ENCODE data around the gene KRT73. TPM values are rescaled to one million over a fixed set of nuclear protein-coding genes. Genes with fewer than 3 reads are reported as not detected.

Gene KRT73
- total and polyA plus RNA-seq, 3 experiments from 2014 or later: 0.13 to 0.24 TPM; not detected in 1

DNA sequence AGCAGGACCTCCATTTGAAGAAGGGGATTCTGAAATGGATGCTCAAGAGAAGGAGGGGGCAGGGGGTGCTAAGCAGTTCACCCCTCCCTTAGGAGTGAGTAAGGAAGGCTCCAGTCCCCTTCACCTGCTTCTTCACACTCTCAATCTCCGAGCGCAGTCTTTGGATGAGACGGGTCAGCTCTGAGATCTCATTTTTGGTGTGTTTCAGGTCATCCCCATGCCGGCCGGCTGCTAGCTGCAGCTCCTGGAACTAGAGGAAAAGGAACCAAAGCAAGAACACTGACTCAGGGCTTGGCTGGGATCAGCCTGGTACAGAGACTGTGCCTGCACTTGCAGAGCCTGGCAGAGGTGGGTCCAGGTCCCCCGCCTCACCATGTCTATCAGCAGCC, 7.3 kb downstream of the KRT73 start:
- CTCF ChIA-PET: interaction anchor here (1.2 to 2.1 kb wide), 4 partner anchors 25 to 268 kb away, joined by 3 to 7 read pairs (median 4); no protein-coding TSS in a partner anchor
- POLR2A ChIA-PET: interaction anchor here (0.7 kb wide), 1 partner anchor 257 kb away, joined by 6 read pairs; no protein-coding TSS in a partner anchor
- peak overlapping the region in 4 of 7 donors; percentile 5 to 73 (median 61) for H3K4me3 Mint-ChIP-seq
- Histone ChIP-seq H3K4me1 (ENCODE audit: insufficient read depth, low read length) (peaks cover 98% of the 10 kb centered on the region), H3K27me3 (ENCODE audit: insufficient read depth, low read length, poor library complexity, severe bottlenecking) (no peaks in the 10 kb centered on the region), H3K4me3 (ENCODE audit: low read length) (peak overlapping the region; percentile 42), H3K36me3 (ENCODE audit: insufficient read depth, low read length) (no peaks in the 10 kb centered on the region), H3K9me3 (ENCODE audit: low read length) (no peaks in the 10 kb centered on the region), H3K27ac (ENCODE audit: low read depth, low read length) (no peak overlapping the region)
- peaks cover 0 to 5% of the 10 kb centered on the region in 2 donors for H3K27me3 Mint-ChIP-seq
- no peaks in the 10 kb centered on the region for H3K9me3 Mint-ChIP-seq
- peaks cover 47 to 80% (median 79%) of the 10 kb centered on the region in 3 donors for H3K4me1 Mint-ChIP-seq
- H3K36me3 Mint-ChIP-seq: peaks cover 0 to 2% (median 0%) of the 10 kb centered on the region in 3 donors
- peak overlapping the region in 4 of 8 donors; percentile 30 to 70 (median 62) for H3K27ac Mint-ChIP-seq
- no peak for DNase-seq

DNA sequence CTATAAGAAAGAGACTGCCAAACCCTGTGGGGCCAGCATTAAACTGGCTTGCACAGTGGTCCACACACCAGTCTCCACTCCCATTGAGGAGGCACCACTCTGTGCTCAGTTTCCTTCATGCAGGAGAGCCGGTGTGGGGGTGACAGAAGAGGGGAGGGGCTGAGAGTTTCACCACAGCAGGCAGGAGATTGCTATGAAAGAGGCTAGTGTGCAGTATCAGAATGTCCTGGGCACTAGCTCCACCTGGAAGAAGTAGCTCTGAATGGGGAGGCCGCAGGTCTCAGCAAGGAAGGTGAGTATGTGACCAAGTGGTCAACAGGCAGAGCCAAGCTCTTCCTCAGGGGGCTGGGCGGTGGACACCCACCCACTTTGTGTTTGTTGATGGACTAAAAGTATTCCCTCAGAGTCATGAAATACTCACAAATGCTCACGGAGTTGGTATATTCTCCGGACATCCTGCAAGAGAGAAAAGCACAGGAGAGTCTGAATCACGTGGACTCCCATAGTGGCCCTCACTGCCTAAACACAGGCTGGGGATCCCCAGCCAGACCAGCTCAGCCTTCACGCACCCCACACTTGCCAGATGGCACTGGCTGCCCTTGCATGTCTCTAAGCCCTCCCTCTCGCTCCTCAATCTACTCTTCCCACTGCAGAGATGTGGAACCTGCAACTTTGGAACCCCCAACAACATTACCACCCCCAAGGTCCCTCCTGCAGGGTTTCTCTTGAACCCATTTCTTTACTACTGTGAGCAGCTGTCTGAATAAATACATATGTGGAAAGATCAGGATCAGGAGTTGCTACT, 9.3 kb downstream of the KRT73 start:
- peak overlapping the region in 1 of 7 donors; percentile 11 for H3K4me3 Mint-ChIP-seq

DNA sequence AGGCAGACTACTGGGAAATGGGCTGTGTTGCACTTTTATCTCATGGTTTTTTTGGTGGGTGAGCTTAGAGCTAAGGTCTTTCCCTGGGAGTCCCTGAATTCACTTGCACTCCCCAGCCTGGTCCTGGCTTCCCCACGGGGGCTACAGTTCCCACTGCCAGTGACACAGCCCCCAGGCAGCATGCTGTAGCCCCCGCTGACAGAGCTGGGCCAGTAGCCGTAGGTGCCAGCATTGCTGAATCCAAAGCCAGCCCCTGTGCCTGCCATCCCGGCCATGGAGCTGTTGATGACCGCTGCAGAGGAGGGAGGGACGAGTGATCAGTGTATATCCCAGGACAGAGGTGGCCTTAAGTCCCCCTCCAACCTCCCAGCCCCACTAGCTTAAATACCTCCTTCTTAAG, 10.2 kb downstream of the KRT73 start:
- Mint-ChIP-seq H3K27me3 (peaks cover 2 to 5% of the 10 kb centered on the region in 2 donors), H3K27ac (peak overlapping the region in 1 of 8 donors; percentile 34), H3K4me3 (no peak overlapping the region), H3K36me3 (peaks cover 0 to 4% (median 2%) of the 10 kb centered on the region in 3 donors), H3K9me3 (no peaks in the 10 kb centered on the region), H3K4me1 (peaks cover 42 to 74% (median 66%) of the 10 kb centered on the region in 3 donors)
- H3K36me3 ChIP-seq (ENCODE audit: insufficient read depth, low read length): no peaks in the 10 kb centered on the region
- H3K4me1 ChIP-seq (ENCODE audit: insufficient read depth, low read length): peaks cover 94% of the 10 kb centered on the region
- DNase-seq: no peak
- no peaks in the 10 kb centered on the region for H3K9me3 ChIP-seq (ENCODE audit: low read length)
- ChIA-PET POLR2A (no interaction called here), CTCF (interaction anchor here (1.8 kb wide), 1 partner anchor 22 kb away, joined by 6 read pairs; no protein-coding TSS in a partner anchor)
- no peak overlapping the region for H3K4me3 ChIP-seq (ENCODE audit: low read length)
- no peak overlapping the region for H3K27ac ChIP-seq (ENCODE audit: low read depth, low read length)
- no peaks in the 10 kb centered on the region for H3K27me3 ChIP-seq (ENCODE audit: insufficient read depth, low read length, poor library complexity, severe bottlenecking)

More for the DNA sequence above, 9.3 kb downstream of the KRT73 start:
- peak overlapping the region in 4 of 8 donors; percentile 76 to 86 (median 82) for H3K27ac Mint-ChIP-seq
- DNase-seq: peak in 1 of 5 donors; percentile 33
- ChIA-PET CTCF (interaction anchor here (1.8 kb wide), 1 partner anchor 23 kb away, joined by 6 read pairs; no protein-coding TSS in a partner anchor), POLR2A (no interaction called here)
- peaks cover 0 to 5% of the 10 kb centered on the region in 2 donors for H3K27me3 Mint-ChIP-seq
- Histone ChIP-seq H3K4me1 (ENCODE audit: insufficient read depth, low read length) (peaks cover 94% of the 10 kb centered on the region), H3K36me3 (ENCODE audit: insufficient read depth, low read length) (no peaks in the 10 kb centered on the region), H3K27ac (ENCODE audit: low read depth, low read length) (no peak overlapping the region), H3K4me3 (ENCODE audit: low read length) (no peak overlapping the region), H3K27me3 (ENCODE audit: insufficient read depth, low read length, poor library complexity, severe bottlenecking) (no peaks in the 10 kb centered on the region), H3K9me3 (ENCODE audit: low read length) (no peaks in the 10 kb centered on the region)
- H3K4me1 Mint-ChIP-seq: peaks cover 41 to 74% (median 72%) of the 10 kb centered on the region in 3 donors
- H3K9me3 Mint-ChIP-seq: no peaks in the 10 kb centered on the region
- H3K36me3 Mint-ChIP-seq: peaks cover 0 to 2% (median under 1%) of the 10 kb centered on the region in 3 donors

DNA sequence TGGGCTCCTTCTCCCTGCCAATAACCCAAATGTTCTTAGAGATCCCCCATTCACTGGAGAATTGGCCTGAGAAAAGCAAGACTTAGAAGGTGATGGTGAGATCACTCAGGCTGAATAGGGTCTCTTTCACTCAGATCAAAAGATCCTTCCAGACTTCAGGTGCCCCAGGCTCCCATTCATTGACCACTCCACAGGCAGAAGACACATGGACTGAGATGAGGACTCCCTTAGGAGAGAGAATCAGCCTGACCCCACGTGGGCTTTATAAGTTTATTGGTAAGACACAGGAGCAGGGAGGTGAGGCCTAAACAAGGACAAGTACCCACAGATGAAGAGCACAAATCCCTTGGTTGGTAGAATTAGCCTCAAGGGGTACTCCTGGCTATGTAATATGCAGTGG, 11.0 kb downstream of the KRT73 start:
- no peak overlapping the region for H3K4me3 Mint-ChIP-seq
- POLR2A ChIA-PET: no interaction called here
- peaks cover 0 to 4% (median 2%) of the 10 kb centered on the region in 3 donors for H3K36me3 Mint-ChIP-seq
- no peak for DNase-seq
- Histone ChIP-seq H3K27me3 (ENCODE audit: insufficient read depth, low read length, poor library complexity, severe bottlenecking) (no peaks in the 10 kb centered on the region), H3K36me3 (ENCODE audit: insufficient read depth, low read length) (no peaks in the 10 kb centered on the region), H3K4me1 (ENCODE audit: insufficient read depth, low read length) (peaks cover 94% of the 10 kb centered on the region), H3K4me3 (ENCODE audit: low read length) (no peak overlapping the region), H3K9me3 (ENCODE audit: low read length) (no peaks in the 10 kb centered on the region), H3K27ac (ENCODE audit: low read depth, low read length) (no peak overlapping the region)
- no peaks in the 10 kb centered on the region for H3K9me3 Mint-ChIP-seq
- peaks cover 39 to 65% (median 58%) of the 10 kb centered on the region in 3 donors for H3K4me1 Mint-ChIP-seq
- peak overlapping the region in 2 of 8 donors; percentile 0 to 11 for H3K27ac Mint-ChIP-seq
- H3K27me3 Mint-ChIP-seq: peaks cover 5 to 7% of the 10 kb centered on the region in 2 donors
- CTCF ChIA-PET: no interaction called here

DNA sequence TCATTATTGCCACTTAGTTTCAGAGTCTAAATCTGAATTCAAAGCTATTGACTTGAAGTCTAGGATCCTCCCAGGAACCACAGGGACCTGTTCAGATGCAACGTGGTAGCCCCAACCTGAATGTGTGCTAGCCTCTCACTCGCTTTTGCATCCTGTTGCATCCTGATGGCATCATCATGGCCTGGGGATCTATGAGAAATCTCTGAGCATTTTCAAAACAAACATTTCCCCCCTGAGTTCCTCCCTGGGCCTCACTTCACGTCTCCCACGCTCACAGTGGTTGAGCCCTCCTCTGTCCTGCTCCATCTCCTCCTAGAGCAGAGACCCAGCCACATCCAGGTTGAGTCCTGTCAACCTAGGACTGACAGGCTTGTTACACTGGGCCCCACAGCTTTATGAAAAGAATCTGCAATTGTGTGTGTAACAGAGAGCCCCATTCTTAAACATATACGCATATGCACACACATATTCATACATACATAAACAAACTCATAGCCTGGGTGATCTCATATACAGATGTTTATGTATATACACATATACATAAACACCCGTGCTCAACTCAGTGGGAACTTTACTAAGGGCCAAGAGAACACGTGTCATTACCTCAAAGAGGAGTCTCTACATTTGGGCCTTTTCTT, 11.7 kb downstream of the KRT73 start:
- Histone ChIP-seq H3K4me3 (ENCODE audit: low read length) (no peak overlapping the region), H3K9me3 (ENCODE audit: low read length) (no peaks in the 10 kb centered on the region), H3K27me3 (ENCODE audit: insufficient read depth, low read length, poor library complexity, severe bottlenecking) (no peaks in the 10 kb centered on the region), H3K36me3 (ENCODE audit: insufficient read depth, low read length) (no peaks in the 10 kb centered on the region), H3K27ac (ENCODE audit: low read depth, low read length) (no peak overlapping the region), H3K4me1 (ENCODE audit: insufficient read depth, low read length) (peaks cover 93% of the 10 kb centered on the region)
- H3K36me3 Mint-ChIP-seq: peaks cover 0 to 4% (median 2%) of the 10 kb centered on the region in 3 donors
- no peaks in the 10 kb centered on the region for H3K9me3 Mint-ChIP-seq
- POLR2A ChIA-PET: no interaction called here
- CTCF ChIA-PET: no interaction called here
- no peak overlapping the region for H3K4me3 Mint-ChIP-seq
- H3K4me1 Mint-ChIP-seq: peaks cover 35 to 60% (median 54%) of the 10 kb centered on the region in 3 donors
- peaks cover 10 to 11% of the 10 kb centered on the region in 2 donors for H3K27me3 Mint-ChIP-seq
- peak overlapping the region in 1 of 8 donors; percentile 62 for H3K27ac Mint-ChIP-seq
- no peak for DNase-seq

DNA sequence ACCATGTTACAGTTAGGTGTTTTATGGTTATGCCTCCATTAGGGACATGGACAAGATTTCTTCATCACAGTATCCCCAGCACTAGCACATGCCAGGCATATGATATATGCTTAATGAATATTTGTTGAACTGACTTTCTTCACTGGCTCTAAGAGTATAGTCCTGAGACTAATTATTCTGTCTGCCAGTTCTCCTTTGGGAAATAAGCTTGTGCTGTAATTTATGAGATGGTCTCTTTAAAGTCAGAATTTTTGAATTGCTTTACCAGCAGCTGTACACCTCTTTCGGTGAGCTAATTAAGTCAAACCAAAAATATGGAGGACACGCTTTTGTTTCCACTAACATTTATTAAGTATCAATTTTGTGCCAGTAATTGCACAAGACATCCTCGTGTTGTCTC, 12.3 kb downstream of the KRT73 start:
- Histone ChIP-seq H3K27ac (ENCODE audit: low read depth, low read length) (no peak overlapping the region), H3K9me3 (ENCODE audit: low read length) (no peaks in the 10 kb centered on the region), H3K4me1 (ENCODE audit: insufficient read depth, low read length) (peaks cover 89% of the 10 kb centered on the region), H3K27me3 (ENCODE audit: insufficient read depth, low read length, poor library complexity, severe bottlenecking) (no peaks in the 10 kb centered on the region), H3K36me3 (ENCODE audit: insufficient read depth, low read length) (no peaks in the 10 kb centered on the region), H3K4me3 (ENCODE audit: low read length) (no peak overlapping the region)
- H3K4me1 Mint-ChIP-seq: peaks cover 31 to 54% (median 49%) of the 10 kb centered on the region in 3 donors
- H3K36me3 Mint-ChIP-seq: peaks cover 0 to 4% (median 2%) of the 10 kb centered on the region in 3 donors
- CTCF ChIA-PET: no interaction called here
- no peak overlapping the region for H3K27ac Mint-ChIP-seq
- DNase-seq: no peak
- peaks cover 13 to 14% of the 10 kb centered on the region in 2 donors for H3K27me3 Mint-ChIP-seq
- no peaks in the 10 kb centered on the region for H3K9me3 Mint-ChIP-seq
- no peak overlapping the region for H3K4me3 Mint-ChIP-seq
- POLR2A ChIA-PET: no interaction called here

DNA sequence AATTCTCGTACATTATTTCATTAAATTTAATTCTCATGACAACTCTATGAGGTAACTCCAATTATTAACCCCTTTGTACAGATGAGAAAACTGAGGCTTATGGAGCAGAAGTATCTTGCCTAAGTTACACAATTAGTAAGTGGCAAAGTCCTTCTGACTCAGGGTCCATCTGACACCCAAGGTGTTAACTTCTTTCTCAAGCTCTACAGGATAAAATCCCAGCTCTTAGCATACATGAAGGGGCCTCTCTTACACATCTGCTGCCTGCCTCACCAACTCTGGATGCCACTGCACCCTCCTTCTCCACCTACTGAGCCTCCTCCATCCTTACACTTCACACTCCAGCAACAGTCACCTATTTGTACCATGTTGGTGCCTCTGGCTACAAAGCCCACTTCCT, 12.8 kb downstream of the KRT73 start:
- POLR2A ChIA-PET: no interaction called here
- peak overlapping the region in 3 of 8 donors; percentile 6 to 91 (median 67) for H3K27ac Mint-ChIP-seq
- H3K36me3 Mint-ChIP-seq: peaks cover 0 to 4% (median 2%) of the 10 kb centered on the region in 3 donors
- DNase-seq: no peak
- H3K4me1 Mint-ChIP-seq: peaks cover 27 to 48% (median 45%) of the 10 kb centered on the region in 3 donors
- H3K27me3 Mint-ChIP-seq: peaks cover 15 to 16% of the 10 kb centered on the region in 2 donors
- no peak overlapping the region for H3K4me3 ChIP-seq (ENCODE audit: low read length)
- CTCF ChIA-PET: no interaction called here
- no peaks in the 10 kb centered on the region for H3K36me3 ChIP-seq (ENCODE audit: insufficient read depth, low read length)
- H3K9me3 ChIP-seq (ENCODE audit: low read length): no peaks in the 10 kb centered on the region
- no peak overlapping the region for H3K27ac ChIP-seq (ENCODE audit: low read depth, low read length)
- peaks cover 84% of the 10 kb centered on the region for H3K4me1 ChIP-seq (ENCODE audit: insufficient read depth, low read length)
- H3K9me3 Mint-ChIP-seq: no peaks in the 10 kb centered on the region
- H3K27me3 ChIP-seq (ENCODE audit: insufficient read depth, low read length, poor library complexity, severe bottlenecking): no peaks in the 10 kb centered on the region
- no peak overlapping the region for H3K4me3 Mint-ChIP-seq

DNA sequence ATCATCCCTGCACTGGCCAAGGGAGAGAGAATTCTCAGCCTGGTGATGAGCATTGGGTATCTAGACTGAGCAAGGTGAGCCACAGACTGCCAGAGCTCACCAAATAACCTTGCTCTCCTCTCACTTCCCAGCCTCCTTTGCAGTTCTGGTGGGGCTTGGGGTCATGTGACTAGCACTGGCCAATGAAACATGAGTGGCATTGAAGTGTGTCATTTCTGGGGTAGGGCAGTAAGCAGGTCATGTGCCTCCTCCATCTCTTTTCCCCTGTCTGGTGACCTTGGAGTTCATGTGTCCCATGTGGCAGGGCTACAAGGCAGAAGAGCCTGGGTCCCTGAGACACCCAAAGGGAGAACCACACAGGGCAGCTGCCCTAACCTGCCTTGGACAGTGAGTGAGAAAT, 13.5 kb downstream of the KRT73 start:
- no peaks in the 10 kb centered on the region for H3K27me3 ChIP-seq (ENCODE audit: insufficient read depth, low read length, poor library complexity, severe bottlenecking)
- no peaks in the 10 kb centered on the region for H3K36me3 ChIP-seq (ENCODE audit: insufficient read depth, low read length)
- Mint-ChIP-seq H3K27ac (peak overlapping the region in 2 of 8 donors; percentile 23 to 26), H3K4me1 (peaks cover 22 to 42% (median 38%) of the 10 kb centered on the region in 3 donors), H3K36me3 (peaks cover 0 to 4% (median 2%) of the 10 kb centered on the region in 3 donors), H3K27me3 (peaks cover 22% of the 10 kb centered on the region in 2 donors), H3K9me3 (no peaks in the 10 kb centered on the region), H3K4me3 (peak overlapping the region in 1 of 7 donors; percentile 13)
- no peaks in the 10 kb centered on the region for H3K9me3 ChIP-seq (ENCODE audit: low read length)
- no peak overlapping the region for H3K4me3 ChIP-seq (ENCODE audit: low read length)
- ChIA-PET POLR2A (no interaction called here), CTCF (no interaction called here)
- peaks cover 79% of the 10 kb centered on the region for H3K4me1 ChIP-seq (ENCODE audit: insufficient read depth, low read length)
- H3K27ac ChIP-seq (ENCODE audit: low read depth, low read length): no peak overlapping the region
- no peak for DNase-seq

Measured in CD8-positive, alpha-beta memory T cell (primary cell).